OCI-M1 (cell line): ENCODE data around the gene GCSH.

Experiments
- DNase-seq: peaks from one replicate; lab custom pipeline; 2025; lab: John Stamatoyannopoulos, UW

Gene GCSH

GRCh38 chr16:81041696-81042095, 54.5 kb downstream of the GCSH start:
- no peak for DNase-seq

GRCh38 chr16:81040842-81041241, 55.4 kb downstream of the GCSH start:
- no peak for DNase-seq

- DNase-seq, result no peak
Measured at GRCh38 chr16:81040131-81040530, 56.1 kb downstream of the GCSH start.

- peak; percentile 58 for DNase-seq
Measured at GRCh38 chr16:81036751-81037350, 59.3 kb downstream of the GCSH start.

GRCh38 chr16:81035975-81036750, 60.0 kb downstream of the GCSH start:
- peak; percentile 44 for DNase-seq

- peak; percentile 94 for DNase-seq
Measured at GRCh38 chr16:81035398-81035974, 60.7 kb downstream of the GCSH start, which contains the start of gene ATMIN. ATMIN (plus strand) TSS chr16:81035842; CDS start chr16:81035871, 29 bp downstream.
